WTC11 (cell line): Measurements from ENCODE around the gene ZNF407.

Experiments
- ATF2 ChIP-seq: sonication (generic); formaldehyde crosslinking; IDR thresholded peaks from 2 replicates; pipeline ENCODE4 v1.8.1; 2022; ENCODE audit warnings: low read depth, missing genetic modification reagents, borderline replicate concordance
- NR3C1 ChIP-seq: sonication (generic); formaldehyde crosslinking; conservative IDR thresholded peaks from 2 replicates; pipeline ENCODE4 v1.8.1; 2023; ENCODE audit warnings: low read depth, mild to moderate bottlenecking, missing genetic modification reagents
- TEAD4 ChIP-seq: sonication (generic); formaldehyde crosslinking; IDR thresholded peaks from 2 replicates; pipeline ENCODE4 v1.8.0; 2022; ENCODE audit warnings: mild to moderate bottlenecking, missing genetic modification reagents
- USF1 ChIP-seq: sonication (generic); formaldehyde crosslinking; IDR thresholded peaks from 2 replicates; pipeline ENCODE4 v1.8.0; 2022; ENCODE audit warnings: mild to moderate bottlenecking, missing genetic modification reagents
- TF ChIP-seq, protein P1 (sequence below): sonication (generic); formaldehyde crosslinking; IDR thresholded peaks from 2 replicates; pipeline ENCODE4 v1.8.0; 2022; ENCODE audit warnings: mild to moderate bottlenecking, missing genetic modification reagents
- TF ChIP-seq, protein P2 (sequence below): sonication (generic); formaldehyde crosslinking; IDR thresholded peaks from 2 replicates; pipeline ENCODE4 v1.8.1; 2023; ENCODE audit warnings: mild to moderate bottlenecking, missing genetic modification reagents, moderate library complexity

DNA sequence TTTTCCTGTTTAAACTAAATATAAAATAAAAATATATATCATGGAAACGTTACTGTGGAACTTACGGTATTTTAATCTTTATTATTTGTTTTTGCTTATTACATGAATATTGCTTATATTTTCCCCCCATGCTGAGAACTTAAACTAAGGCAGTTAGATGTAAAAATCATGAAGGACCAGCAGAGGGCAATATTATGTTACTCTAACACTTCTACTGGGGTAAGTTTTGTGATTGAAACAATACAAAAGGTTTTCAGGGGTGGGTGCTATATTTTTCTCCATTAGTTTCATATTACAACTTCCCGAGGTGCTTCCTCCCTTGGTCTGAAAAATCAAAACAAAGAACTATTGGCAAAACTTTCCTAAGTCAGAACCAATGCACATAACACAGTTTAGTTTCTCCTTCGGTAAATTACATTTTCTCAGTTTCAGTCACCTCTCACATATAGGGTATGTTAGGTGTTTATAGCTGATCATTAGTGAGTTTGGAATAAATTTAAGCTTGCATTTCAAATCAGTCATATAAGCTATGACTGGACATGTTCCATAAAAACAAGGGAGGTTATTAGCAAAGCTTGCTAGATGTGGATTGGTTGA lies 54.8 kb downstream of the ZNF407 start:
- TF ChIP-seq TEAD4 (CRISPR knock-in tag), result no peak
- no peak for TF ChIP-seq NR3C1 (CRISPR knock-in tag)
- TF ChIP-seq, protein P1, sequence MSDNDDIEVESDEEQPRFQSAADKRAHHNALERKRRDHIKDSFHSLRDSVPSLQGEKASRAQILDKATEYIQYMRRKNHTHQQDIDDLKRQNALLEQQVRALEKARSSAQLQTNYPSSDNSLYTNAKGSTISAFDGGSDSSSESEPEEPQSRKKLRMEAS (CRISPR knock-in tag), result no peak
- TF ChIP-seq USF1 (CRISPR knock-in tag), result no peak
- no peak for TF ChIP-seq ATF2
- TF ChIP-seq, protein P2, sequence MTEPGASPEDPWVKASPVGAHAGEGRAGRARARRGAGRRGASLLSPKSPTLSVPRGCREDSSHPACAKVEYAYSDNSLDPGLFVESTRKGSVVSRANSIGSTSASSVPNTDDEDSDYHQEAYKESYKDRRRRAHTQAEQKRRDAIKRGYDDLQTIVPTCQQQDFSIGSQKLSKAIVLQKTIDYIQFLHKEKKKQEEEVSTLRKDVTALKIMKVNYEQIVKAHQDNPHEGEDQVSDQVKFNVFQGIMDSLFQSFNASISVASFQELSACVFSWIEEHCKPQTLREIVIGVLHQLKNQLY (CRISPR knock-in tag), result no peak
